ENCODE measurements around the gene RNU5B-1. TPM values are rescaled to one million over a fixed set of nuclear protein-coding genes. Genes with fewer than 3 reads are reported as not detected.
"Not testable (repeated sequence)": the region's sequence is repeated elsewhere in the genome, so short reads cannot be mapped to it uniquely, and the experiment has no call there.

RNU5B-1 gene
- total RNA-seq, 1 experiment from 2014 or later, result not detected

DNA sequence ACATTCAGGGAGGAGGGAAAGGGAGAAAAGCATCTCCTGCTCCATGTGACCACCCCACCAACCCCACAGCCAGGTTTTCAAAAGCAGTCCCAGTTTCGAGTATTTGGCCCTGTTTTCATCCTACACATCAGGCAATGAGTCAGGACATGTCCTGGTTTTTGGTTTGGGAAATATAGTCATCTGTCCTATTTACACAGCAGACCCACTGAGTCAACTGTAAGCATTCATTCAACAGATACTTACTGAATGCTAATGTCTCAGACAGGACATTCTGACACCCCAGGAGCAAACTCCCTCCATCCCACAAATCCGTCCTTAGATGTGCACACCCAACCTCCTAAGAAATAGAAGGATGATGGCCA, 40.4 kb downstream of the RNU5B-1 start:
- H3K27me3 ChIP-seq, result no peaks in the 10 kb centered on the region
- H3K9me3 ChIP-seq, result no peaks in the 10 kb centered on the region
- no peak overlapping the region for H3K4me3 ChIP-seq
- no peaks in the 10 kb centered on the region for H3K36me3 ChIP-seq
- DNase-seq, result no peak

DNA sequence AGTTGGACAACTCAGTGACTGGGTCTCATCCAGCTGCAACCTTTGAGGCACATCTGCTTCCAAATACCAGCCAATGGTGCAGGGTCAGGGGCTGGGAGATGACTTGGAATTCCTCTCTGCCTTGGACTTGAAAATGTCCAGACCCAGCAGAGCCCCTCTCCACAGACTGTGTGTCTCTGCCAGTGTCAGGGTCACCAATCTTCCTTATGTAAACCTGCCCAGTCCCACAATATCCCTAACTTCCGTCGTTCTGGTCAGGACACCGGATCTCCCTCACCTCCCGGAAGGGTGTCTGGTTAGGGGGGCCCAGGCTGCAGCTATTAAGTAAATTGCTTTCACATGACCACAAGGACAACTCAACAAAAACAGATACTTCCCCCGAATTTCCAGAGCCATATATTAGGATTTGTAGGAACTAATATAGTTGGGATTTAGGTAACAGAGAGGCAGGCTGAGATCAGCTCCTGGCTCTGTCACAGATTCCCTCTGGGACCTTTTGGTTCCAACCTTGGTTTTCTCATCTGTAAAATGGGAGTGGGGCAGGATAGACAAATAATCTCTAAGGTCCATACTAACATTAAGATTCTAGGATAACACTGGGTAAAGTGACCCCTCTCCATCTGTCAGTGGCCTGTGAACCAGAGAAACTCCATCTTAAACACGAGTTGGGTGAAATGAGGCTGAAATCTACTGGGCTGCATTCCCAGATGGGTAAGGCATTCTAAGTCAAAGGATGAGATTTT, 42.5 kb downstream of the RNU5B-1 start:
- Histone ChIP-seq H3K4me3 (no peak overlapping the region), H3K27me3 (no peaks in the 10 kb centered on the region), H3K36me3 (no peaks in the 10 kb centered on the region), H3K9me3 (peaks cover 2% of the 10 kb centered on the region; the same call in 1 of the 2 replicates)
- DNase-seq, result no peak

DNA sequence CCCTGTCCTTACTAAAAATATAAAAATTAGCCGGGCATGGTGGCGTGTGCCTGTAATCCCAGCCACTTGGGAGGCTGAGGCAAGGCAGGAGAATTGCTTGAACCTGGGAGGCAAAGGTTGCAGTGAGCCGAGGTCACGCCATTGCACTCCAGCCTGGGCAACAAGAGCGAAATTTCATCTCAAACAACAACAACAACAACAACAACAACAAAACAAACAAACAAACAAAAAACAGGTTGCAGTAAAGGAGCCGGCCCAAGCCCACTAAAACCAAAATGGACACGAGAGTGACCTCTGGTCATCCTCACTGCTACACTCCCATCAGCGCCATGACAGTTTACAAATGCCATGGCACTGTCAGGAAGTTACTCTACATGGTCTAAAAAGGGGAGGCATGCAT, 43.3 kb downstream of the RNU5B-1 start:
- DNase-seq, result not testable (repeated sequence)

DNA sequence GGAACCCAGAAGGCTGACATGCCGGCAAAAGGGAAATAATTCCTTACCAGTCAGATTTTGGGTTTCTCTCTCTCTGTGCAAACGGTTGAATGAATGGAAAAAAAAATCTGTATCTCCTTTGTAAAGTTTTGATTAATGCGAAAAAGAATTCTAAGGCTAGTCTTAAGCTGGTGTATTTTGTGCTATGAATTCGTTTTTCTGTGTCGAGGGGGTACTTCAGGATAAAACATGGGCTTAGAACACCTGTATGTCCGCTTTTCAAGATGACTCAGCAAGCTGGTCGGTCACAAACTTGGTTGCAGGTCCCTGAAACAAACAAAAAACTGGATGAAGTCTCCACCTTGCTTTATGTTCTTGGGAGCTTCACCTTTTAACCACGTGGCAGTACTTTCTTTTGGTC, 44.9 kb downstream of the RNU5B-1 start:
- DNase-seq, result no peak
- Histone ChIP-seq H3K9me3 (peaks cover 9% of the 10 kb centered on the region; the same call in 1 of the 2 replicates), H3K27me3 (no peaks in the 10 kb centered on the region; the same call in none of the 2 replicates), H3K4me3 (no peak overlapping the region), H3K36me3 (no peaks in the 10 kb centered on the region)

More for the DNA sequence above, 43.3 kb downstream of the RNU5B-1 start:
- not testable (repeated sequence) for H3K36me3 ChIP-seq, H3K27me3 ChIP-seq, H3K4me3 ChIP-seq, H3K9me3 ChIP-seq

DNA sequence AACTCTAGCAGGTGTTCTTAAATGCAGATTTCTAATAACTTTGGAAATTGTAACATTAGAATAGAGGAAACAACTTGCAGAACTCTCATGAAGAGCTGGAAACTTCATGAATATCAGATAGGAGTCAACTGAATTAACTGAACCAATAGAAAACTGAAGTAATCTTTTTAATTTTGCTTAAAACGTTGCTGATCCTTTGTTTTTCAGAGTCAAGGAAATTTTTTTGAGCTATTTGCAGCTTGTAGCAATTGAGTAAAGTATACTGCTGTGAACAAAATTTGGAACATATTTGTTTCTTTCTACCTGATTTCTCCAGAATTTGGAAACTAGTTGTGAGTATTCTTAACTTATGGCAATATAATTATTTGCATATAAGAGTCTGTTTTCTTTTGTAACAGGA, 47.5 kb downstream of the RNU5B-1 start:
- H3K27me3 ChIP-seq, H3K9me3 ChIP-seq: not testable (repeated sequence)

More for the DNA sequence above, 47.5 kb downstream of the RNU5B-1 start:
- H3K4me3 ChIP-seq, H3K36me3 ChIP-seq, DNase-seq: not testable (repeated sequence)

Other genes starting within 250 kb of the RNU5B-1 start
- 2.7 and 4.7 TPM in 2 replicates for gene RASL12, start 236.7 kb upstream of the RNU5B-1 start, total RNA-seq (2014; rRNA removed; shearing (Covaris generic); ENCODE audit: low replicate concordance)
- not detected in 2 replicates for gene KBTBD13, start 227.9 kb upstream of the RNU5B-1 start, total RNA-seq (2014; rRNA removed; shearing (Covaris generic); ENCODE audit: low replicate concordance)
- gene UBAP1L, start 189.5 kb upstream of the RNU5B-1 start, total RNA-seq (2014; rRNA removed; shearing (Covaris generic); ENCODE audit: low replicate concordance), result 0.43 and 1.0 TPM in 2 replicates
- gene PDCD7, start 170.9 kb upstream of the RNU5B-1 start, total RNA-seq (2014; rRNA removed; shearing (Covaris generic); ENCODE audit: low replicate concordance), result 32.6 and 43.7 TPM in 2 replicates
- gene CLPX, start 119.3 kb upstream of the RNU5B-1 start, total RNA-seq (2014; rRNA removed; shearing (Covaris generic); ENCODE audit: low replicate concordance), result 46.4 and 60.5 TPM in 2 replicates
- gene CILP, start 93.2 kb upstream of the RNU5B-1 start, total RNA-seq (2014; rRNA removed; shearing (Covaris generic); ENCODE audit: low replicate concordance), result not detected in 2 replicates
- 6.3 and 10.2 TPM in 2 replicates for gene PARP16, start 17.8 kb upstream of the RNU5B-1 start, total RNA-seq (2014; rRNA removed; shearing (Covaris generic); ENCODE audit: low replicate concordance)
- not detected in 2 replicates for gene RNU5A-1, start 8.6 kb upstream of the RNU5B-1 start, total RNA-seq (2014; rRNA removed; shearing (Covaris generic); ENCODE audit: low replicate concordance)
- gene IGDCC3, start 73.3 kb downstream of the RNU5B-1 start, total RNA-seq (2014; rRNA removed; shearing (Covaris generic); ENCODE audit: low replicate concordance), result not detected in 2 replicates
- 1.1 and 3.0 TPM in 2 replicates for gene IGDCC4, start 118.3 kb downstream of the RNU5B-1 start, total RNA-seq (2014; rRNA removed; shearing (Covaris generic); ENCODE audit: low replicate concordance)
- gene DPP8, start 213.0 kb downstream of the RNU5B-1 start, total RNA-seq (2014; rRNA removed; shearing (Covaris generic); ENCODE audit: low replicate concordance), result 8.0 and 24.2 TPM in 2 replicates
- 111 and 147 TPM in 2 replicates for gene HACD3, start 225.8 kb downstream of the RNU5B-1 start, total RNA-seq (2014; rRNA removed; shearing (Covaris generic); ENCODE audit: low replicate concordance)

All from MG63 (cell line).